Endothelial cell (in vitro differentiated cells): Measurements from ENCODE around the gene PLA1A. TPM values are rescaled to one million over a fixed set of nuclear protein-coding genes. Genes with fewer than 3 reads are reported as not detected.

ENCODE experiments used
- total RNA-seq: library from RNA; stranded (reverse); fragmentation: NEBNext Ultra II Directional; extraction: Animal tissue kit (Norgen Biotek cat#: 25700); gene quantifications from one replicate; pipeline ENCODE4 v1.2.1, GENCODE V29; 2021; ENCODE audit not compliant: unreplicated experiment

The PLA1A gene
- total RNA-seq, 1 donor from 2014 or later: 0.80 TPM

Other genes starting within 250 kb of the PLA1A start
- 30.5 TPM for gene TMEM39A, start 134.3 kb upstream of the PLA1A start, total RNA-seq
- gene POGLUT1, start 128.9 kb upstream of the PLA1A start, total RNA-seq: 14.7 TPM
- gene TIMMDC1, start 99.3 kb upstream of the PLA1A start, total RNA-seq: 83.0 TPM
- not detected for gene CD80, start 38.3 kb upstream of the PLA1A start, total RNA-seq
- gene ADPRH, start 18.4 kb upstream of the PLA1A start, total RNA-seq: 5.1 TPM
- 2.0 TPM for gene POPDC2, start 62.7 kb downstream of the PLA1A start, total RNA-seq
- 16.9 TPM for gene COX17, start 79.5 kb downstream of the PLA1A start, total RNA-seq
- 0.23 TPM for gene CFAP91, start 105.1 kb downstream of the PLA1A start, total RNA-seq
- gene NR1I2, start 184.2 kb downstream of the PLA1A start, total RNA-seq: 0.23 TPM